ENCODE data around the gene HSFY2.
"Not testable (repeated sequence)": the region's sequence is repeated elsewhere in the genome, so short reads cannot be mapped to it uniquely, and the experiment has no call there.

The HSFY2 gene

DNA sequence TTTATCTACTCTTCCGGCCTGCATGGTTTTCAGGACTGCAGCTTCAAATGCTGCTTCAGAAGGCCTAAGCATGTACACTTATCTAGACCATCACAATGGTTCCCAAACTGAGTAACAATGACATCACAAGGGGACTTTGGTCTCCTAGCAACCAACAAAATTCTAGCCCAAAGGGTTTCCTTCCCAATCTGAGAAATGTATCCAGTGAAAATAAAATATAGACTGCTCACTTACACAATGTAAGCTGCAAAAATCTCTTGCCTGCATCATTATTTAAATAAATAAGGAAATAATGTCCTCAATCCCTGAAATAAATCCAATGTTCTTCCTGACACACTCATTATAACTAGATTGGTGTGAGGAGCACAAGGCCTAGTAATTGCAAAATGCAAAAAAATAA lies at the start of gene HSFY2:
Gene HSFY2, minus strand, starts transcription at position 101 of the 400 bp plus-strand sequence. CDS start 117 bp downstream, outside the sequence.
- not testable (repeated sequence) for DNase-seq (ENCODE audit: low read depth)

DNA sequence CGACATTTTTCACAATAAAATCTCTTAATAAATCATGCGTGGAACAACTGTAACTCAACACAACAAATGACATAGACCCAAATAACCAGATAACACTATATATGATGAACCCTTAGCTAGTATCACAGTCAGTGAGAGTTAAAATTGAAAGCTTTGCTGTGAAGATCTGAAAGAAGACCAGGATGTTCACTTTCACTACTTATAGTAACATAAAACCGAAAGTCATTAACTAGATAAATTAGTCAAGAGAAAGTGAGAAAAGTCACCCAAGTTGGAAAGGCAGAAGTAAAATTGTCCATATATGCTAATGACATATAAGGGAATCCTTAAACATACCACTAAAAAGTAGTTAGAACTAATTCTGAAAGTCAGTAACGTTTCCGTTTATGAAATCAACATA lies 42.2 kb upstream of the HSFY2 start:
- not testable (repeated sequence) for DNase-seq (ENCODE audit: low read depth)

DNA sequence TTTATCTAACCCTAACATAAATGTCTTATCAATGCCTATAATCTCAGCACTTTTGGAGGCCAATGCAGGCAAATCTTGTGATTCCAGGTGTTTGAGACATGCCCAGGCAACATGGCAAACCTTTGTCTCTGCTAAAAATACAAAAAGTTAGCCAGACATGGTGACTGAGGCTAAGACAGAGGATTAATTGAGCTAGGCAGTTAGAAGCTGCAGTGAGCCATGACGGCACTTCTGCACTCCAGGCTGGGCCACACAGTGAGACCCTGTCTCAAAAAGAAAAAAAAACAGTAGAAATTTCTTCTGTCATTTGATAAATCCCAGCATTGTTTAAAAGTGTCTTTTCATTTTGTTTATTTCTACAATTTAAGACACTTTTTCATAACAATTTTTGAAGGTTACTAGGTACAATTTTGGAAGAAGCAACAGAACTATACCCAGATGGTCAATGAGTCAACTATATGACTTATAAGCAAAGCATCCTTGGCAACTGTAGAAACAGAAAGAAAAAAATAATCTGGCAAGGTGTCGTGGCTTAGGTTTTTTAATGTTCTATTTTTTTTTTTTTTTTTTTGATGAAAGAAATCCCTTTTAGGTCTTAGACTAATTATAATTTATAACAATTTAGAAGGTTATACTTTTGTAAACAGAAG lies 15.3 kb upstream of the HSFY2 start:
- DNase-seq (ENCODE audit: low read depth), result not testable (repeated sequence)

DNA sequence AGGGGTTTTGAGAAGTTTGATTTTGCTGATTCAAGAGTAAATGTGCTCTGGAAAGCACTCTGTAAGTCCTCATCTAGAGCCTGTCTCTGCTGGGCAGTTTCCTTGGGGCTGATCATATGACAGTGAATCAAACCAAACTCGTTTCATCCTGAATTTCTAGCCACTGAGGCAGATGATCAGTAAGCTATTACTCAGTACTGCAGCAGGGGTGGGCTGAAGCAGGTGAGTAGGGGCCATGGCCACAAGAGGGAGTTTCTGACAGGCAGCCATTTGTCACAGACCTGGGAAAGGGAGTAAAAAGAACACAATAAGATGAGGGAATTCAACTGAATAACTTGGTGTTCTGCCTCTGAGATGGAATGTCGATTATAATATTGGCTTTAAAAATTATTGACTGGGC lies 19.5 kb downstream of the HSFY2 start:
- not testable (repeated sequence) for DNase-seq (ENCODE audit: low read depth)

DNA sequence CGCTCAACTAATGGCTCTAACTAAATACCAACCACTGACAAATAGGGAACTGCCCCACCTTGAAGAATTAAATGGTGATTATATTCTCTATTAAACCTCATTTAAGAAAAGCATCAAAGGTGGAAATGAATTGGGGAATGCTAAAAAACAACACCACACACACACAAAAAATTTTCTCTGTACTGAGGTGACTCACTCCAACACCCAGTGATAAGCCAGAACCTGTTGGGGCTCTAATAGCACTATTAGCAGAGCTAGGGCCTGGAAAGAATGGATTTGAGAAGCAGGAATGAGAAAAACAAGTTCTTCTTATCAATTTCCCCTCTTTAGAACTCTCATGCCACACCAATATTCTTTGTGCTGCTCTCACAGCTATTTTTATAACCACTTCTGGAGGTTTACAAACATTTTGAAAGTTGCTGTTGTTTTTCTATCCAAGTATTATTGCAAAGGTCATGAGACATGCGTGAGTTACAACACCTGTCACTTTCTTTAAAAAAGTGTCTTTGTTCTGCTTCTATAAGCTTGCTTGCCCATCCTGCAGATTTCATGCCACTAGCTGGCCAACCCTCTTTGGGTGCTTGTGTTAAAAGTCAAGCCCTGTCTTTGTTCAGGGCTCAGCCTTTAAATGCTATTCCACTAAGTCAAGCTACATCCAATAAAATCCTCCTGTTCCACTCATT lies 20.3 kb downstream of the HSFY2 start:
- DNase-seq (ENCODE audit: low read depth), result not testable (repeated sequence)

DNA sequence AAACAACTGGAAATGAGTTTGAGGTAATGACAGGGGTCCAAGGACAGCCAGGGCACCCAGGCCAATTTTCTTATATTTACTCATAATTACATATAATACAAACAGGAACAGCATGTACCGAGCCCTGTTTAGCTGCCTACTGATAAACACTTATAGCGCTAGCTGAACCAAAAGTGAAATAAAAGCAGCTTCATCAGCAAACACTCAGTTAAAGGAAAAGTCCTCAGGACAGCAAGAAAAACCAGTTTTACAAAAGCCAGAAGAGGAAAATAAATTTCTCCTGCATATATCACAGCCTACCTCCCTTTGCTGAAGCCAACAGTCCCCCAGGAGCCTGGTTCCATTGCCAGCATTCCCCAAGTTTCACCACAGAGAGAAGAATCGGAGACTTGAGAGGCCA lies 49.8 kb downstream of the HSFY2 start:
- not testable (repeated sequence) for DNase-seq (ENCODE audit: low read depth)
